RKO (cell line): ENCODE results near the gene SEC22B.
A peak's percentile ranks its signal among the peaks of the same experiment; 100 is the strongest.
"Not testable (repeated sequence)": the region's sequence is repeated elsewhere in the genome, so short reads cannot be mapped to it uniquely, and the experiment has no call there.

Source experiments
- DNase-seq: peaks from one replicate; pipeline ENCODE4 v3.0.0-alpha.2; 2016; ENCODE audit warnings: low spot score

The SEC22B gene

DNA sequence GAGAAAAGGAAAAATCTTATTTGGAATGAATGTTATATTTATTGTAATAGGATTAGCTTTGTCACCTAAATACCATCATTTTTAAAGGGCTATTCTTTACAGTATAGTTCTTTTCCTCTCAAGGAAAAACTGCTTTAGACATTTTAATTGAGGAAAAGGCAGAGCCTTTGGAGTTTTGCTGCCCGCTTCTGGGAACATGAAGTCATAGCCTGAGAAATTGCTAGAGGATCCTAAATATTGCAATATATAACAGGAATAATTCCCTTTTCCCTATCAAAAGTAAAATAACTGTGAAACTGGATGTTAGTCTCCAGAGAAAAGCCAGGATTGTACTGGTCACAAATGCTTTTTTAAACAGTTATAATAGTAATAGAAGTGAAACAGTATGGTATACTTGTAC lies 30.5 kb downstream of the SEC22B start:
- DNase-seq: peak; percentile 12

DNA sequence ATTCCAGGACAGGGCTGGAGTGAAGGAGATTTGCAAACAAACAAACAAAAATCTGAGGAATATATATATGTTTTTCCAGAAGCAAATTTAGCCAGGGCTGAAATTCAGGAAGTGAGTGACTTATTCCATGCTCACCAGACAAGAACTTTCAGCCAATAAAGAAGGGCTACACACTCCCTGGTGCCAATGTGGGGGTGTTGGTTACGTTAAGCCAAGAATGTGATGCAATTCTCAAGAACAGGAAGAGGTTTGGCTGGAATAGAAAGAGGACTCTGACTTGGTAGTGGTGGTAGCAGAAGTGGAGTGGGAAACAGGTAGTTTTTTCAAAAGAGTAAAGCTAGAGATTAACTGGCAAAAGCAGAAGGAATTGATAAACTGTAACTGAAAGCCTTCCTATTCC lies 31.7 kb downstream of the SEC22B start:
- not testable (repeated sequence) for DNase-seq

DNA sequence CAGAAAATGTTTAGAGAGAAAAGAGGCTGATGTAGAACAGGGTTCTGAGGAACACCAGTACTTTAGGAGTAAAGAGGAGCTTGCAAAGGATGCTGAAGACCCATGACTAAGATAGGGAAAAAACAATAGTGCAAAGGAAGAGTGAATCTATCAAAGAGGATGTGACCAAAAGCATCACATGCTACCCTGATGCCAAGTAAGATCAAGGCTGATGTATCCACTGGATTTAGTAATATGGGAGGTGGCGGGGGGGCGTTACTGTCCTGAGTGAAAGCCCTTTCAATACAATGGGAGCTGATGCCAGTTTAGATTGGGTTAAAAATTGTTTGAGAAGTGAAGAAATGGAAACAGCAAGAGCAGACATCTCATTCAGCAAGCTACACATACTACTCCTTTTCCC lies 32.2 kb downstream of the SEC22B start:
- DNase-seq: not testable (repeated sequence)

DNA sequence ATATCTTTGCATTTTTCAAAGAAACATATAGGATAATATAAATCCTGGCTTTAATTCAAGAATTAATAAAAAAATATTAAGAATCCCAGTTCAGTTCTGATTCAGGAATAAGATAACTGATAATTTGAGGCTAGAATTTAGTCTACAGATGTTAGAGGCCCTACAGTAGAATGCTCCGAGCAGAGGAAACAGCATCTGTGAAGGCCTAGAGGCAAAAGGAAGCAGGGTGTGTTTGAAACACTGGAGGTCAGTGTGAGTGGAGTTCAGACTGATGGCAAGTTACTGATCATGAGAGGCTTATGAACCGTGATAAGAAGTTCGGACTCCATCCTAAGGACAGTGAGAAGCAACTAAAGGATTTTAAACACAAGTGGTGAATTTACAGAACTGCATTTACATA lies 33.0 kb downstream of the SEC22B start:
- not testable (repeated sequence) for DNase-seq

DNA sequence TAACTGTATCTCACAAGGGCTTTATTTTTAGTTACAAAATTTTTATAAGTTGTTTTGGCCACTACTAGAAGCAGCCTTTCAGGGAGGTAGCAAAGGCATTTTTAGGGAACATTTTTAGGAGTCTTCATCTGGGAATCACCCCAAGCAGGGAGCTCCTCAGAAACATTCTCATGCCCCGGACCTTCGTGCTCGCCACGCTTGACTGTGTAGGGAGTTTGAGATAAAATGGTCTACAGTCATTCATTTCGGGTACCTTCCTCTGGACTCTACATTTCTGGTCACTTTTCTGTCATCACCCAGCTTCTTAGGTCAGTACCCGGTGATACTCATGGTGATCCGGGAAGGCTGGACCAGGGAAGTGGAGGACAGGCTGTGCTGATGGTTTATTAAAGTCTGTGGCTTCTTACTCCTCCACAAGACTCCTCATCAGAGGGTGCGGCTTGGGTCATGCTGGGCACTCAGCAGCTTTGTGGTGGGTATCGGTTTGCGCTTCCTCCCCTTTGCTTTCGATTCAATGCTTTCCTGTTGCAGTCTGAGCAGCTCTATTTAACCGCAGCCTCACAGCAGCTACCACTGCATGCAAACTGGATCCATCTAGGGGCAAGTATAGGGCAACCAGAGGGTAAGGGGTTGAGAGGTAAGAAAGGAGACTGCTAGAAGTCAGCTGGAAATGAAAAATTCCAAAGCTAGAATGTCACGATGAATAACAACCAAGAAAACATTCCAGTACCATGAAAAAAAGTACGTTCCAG lies 33.6 kb downstream of the SEC22B start:
- not testable (repeated sequence) for DNase-seq

DNA sequence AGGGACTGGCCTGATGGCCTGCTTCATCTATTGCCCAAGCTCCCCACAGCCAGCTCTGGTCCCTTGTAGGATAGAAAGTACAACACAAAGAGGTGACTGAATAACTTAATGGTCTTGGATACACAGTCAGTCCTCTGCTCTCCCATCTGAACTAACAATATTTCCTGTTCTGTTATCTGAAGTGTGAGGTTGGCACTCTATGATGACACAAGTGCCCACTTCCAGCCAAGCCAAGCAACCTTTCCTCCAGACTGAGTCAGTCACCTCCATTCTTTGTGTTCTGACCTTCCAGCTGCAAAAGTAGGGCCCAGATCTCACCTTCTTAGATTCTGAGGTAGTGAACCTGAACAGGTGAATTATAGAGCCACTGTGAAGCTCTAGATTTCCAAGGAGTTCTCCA lies 34.5 kb downstream of the SEC22B start:
- not testable (repeated sequence) for DNase-seq

DNA sequence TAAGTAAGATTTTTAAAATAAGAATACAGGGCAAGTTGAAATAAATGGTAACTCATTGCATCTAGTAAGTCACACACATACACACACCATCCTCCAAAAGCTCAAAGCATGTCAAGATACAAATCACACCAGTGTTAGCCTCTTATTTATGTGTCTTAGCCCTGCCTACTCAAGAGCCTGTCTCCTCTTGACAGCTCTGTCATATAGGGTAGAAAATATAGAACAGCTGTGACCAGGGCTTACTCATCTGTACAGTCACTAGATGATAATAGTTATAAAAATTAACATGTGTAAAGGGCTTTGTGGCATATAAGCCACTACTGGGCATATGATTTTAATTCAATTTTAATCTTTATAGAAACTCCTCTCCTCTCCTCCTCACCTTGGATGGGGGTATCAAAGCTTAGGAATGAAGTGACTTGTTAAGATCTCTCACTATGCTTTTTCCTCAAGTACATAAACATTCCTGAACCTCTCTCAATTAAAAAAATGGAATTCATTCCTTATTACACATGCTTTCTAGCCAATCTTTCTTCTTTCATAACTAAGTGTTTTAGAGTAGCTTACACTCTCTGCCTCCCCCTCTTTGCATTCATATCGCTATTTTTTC lies 35.6 kb downstream of the SEC22B start:
- DNase-seq: not testable (repeated sequence)

DNA sequence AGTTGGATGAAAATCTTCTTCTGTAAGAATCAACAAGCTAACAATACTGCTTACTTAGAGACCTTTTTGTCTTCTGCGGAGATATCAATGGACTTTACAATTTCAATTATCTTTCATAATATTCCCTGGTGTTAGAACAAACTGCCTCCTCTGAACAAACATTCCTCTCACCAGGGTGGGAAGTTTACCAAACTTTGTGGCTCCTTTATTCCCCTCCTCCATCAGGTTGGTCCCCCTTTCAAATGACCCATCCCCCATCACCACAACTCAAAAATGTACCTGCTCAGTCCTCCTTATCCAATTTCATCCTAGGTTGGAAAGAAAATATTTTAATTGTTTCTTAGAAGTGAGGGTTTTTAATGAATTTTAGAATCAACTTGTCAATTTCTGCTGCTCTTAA lies 40.2 kb downstream of the SEC22B start:
- DNase-seq: not testable (repeated sequence)

DNA sequence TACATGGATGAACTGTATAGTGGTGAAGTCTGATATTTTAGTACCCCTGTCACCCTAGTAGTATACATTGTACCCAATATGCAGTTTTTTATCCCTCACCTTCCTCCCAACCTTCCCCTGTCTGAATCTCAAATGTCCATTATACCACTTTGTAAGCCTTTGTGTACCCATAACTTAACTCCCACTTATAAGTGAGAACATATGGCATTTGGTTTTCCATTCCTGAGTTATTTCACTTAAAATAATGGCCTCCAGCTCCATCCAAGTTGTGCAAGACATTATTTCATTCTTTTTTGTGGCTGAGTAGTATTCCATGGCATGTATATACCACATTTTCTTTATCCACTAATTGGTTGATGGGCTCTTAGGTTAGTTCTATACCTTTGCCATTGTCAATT lies 42.4 kb downstream of the SEC22B start:
- not testable (repeated sequence) for DNase-seq

DNA sequence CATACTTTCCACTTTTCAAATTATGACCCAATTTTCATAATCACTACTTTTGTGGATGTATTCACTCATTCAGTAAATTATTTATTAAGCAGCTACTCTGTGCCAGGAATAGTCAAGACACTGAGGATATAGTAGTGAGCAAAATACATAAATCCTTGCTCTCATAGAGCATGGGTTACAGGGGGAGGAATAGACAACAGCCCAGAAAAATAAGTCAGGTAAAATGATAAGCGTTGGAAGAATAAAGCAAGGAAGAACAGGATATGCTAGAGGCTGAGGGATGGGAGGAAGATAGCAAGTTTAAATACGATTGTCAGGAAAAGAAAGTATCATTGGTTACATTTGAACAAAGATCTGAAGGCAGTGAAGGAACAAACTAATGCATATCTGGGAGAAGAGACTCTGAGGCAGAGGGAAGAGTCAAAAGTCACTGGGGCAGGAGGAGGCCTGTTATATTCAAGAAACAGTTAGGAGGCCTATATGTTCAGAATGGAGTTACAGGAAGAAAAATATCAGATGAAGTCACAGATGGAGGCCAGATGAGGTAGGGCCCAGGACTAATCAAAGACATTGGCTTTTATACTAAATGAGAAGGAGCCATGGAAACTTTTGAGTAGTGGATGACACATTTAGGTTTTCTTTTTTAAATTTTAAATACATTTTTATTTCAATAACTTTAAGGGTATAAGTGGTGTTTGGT lies 42.9 kb downstream of the SEC22B start:
- no peak for DNase-seq

DNA sequence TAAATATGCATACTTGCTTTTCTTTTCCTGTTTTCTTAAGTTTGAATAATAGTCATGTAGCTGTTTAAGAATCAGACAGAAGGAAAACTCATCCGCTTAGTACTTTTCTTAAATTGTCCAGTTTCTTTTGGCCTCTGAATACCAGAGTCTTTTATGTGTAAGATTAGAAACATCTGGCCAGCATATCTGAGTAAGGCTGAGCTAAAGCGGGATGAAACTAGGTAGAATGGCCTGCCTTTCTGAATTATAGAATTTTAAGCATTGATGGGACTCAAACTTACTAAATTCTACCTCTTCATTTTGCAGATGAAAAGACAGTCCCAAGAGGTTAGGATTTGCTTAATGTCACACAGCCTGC lies 43.9 kb downstream of the SEC22B start:
- not testable (repeated sequence) for DNase-seq

DNA sequence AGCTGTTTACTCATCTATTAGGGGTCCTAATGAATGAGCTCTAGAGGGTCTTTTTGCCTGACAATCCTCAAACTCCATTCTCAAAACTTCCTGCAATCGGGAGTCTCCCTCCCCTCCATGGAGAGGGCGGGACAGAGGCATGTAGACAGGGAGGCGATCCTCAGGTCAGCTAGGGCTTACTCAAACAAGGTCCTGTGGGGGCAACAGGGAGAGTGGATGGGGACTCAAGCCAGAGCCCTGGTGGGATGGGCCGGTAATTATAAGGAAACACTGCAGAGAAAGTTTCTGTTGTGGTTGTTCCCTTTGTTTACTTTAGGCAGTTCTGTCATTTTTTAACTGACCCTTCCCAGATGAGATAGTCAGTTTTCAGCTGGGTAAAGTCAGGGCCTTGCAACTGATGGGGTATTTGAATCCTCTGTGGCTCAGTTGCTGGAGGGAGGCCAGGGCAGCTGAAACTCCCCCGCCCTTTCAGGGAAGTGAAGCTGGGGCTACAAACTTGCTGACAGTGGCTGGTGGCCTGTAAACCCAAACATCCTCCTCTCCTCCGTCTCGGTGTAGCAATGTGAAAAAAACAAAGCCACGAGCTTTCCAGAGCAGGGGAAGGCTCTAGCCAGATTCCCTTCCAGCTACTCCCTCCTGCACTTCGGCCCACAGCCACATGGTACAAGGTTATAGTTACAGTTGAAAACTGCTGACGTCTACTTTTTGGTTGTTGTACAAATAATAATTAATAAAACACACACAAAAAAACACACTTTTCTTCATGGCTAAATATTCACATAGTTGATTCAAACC lies 44.5 kb downstream of the SEC22B start:
- not testable (repeated sequence) for DNase-seq

DNA sequence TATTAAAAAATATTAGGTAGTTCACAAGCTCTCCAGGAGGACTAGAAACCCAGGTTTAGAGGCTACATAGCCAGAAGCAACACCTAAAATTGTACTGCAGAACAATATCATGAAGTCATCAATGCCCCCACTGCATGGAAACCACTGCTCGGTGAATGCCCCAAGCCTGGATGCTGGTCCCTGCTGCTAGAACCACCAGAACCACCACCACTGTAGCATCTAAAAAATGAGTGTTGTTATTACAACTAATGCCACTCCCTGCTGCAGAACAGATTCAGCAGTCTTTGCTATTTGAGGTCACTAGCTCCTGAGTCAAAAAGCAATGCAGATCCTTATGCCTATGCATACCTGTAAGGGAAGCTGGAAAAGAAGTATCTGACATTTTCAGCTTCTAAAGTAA lies 48.4 kb downstream of the SEC22B start:
- DNase-seq: not testable (repeated sequence)

DNA sequence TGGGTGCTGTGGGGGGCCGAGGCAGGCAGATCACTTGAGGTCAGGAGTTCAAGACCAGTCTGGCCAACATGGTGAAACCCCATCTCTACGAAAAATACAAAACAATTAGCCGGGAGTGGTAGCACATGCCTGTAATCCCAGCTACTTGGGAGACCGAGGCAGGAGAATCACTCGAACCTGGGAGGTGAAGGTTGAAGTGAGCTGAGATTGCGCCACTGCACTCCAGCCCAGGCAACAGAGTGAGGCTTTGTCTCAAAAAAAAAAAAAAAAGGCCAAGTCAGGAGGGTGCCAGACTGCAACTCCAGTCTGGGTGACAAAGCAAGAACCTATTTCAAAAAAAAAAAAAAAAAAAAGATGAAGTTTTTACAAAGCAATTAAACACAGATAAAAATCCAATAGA lies 50.1 kb downstream of the SEC22B start:
- not testable (repeated sequence) for DNase-seq

DNA sequence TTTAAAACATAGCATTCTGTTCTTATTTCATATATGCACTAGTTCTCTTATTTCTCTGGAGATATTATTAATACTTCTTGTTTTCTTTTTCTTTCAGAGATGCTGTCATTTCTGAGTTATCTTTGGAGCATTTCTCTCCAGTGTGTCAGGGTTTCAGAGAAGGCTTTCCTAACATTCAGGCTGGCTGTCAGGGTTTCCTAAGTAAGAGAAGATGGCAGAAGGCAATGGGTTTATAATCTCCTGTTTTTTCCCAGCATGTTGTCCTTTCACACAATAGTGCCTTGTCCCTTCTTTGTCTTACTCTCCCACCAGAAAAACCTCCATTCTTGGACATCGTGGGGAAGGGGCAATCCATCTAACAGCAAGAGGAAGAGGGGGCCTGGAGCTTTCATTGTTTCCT lies 51.7 kb downstream of the SEC22B start:
- DNase-seq: not testable (repeated sequence)

DNA sequence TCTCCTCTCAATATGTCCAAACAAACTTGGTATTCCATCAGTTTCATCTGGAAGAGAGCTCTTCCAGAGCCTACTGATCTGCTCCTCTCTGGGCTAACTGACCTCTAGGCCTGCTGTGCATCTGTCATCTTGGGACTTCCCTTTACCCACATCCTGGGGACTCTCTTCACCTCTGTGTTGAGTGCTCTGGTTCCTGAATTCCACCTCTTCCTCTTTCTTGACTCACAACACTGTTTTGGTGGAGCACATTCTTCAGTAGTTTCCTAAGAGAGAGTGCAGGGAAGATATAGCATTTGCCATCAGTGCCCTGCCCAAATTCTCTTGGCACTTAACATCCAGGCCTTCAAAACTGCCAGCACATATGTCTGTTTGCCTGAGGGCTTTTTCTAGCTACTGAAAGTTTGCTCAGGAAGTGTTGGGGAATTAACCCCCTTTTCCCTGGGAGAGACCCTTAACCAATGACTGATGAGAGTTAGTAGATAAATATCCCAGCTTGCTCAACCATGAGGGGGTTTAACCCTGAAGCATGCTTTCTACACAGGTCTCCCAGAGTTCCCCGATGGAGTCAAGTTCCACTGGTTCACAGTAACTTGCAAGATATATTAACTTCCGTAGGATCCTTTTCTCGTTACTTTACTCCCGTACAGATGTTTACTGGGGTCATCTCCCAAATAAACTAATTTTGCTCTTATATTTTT lies 52.4 kb downstream of the SEC22B start:
- not testable (repeated sequence) for DNase-seq

DNA sequence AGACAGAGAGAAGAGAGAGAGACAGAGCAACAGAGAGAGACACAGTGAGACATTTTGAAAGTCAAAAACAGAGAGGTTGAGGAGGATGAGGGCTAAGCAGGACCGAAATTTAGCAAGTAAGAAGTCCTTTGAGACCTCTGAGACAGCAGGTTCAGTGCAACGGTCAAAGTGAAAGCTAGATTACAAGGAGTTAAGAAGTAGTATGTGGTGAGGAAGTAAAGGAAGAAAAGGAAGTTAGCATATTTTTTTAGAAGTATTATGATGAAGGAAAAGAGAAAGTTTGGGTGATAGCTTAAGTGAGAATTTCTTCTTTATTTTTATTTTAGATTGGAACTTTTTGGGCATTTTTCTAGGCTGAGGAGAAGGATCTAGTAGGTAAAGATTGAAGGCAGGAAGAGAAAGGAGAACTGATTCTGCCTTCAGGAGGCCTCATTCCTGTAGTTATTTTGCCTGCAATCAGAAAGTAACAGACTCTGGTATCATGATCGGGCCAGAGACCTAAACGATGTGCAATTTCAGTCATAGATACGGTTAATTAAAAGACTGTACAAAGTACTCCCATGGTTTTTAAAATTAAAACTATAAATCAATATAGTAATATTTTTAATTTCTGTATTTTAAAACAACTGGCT lies 53.9 kb downstream of the SEC22B start:
- DNase-seq: not testable (repeated sequence)

DNA sequence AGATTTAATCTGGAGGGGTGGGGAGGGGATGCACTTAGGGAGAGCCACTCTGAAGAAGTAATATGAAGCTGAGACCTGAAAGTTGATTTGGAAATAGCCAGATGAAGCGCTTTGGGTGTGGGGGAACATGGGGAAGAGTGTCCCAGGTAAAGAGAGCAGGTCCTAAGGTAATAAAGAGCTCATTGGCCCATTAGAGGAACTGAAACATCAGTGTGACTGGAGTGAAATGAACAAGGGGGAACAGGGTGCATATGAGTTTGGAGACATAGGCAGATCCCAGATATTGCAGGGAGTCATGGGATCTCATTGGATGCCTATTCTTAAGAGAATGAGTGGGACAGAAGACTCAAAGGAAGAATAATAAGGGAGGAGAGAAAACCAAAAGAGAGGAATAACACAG lies 54.5 kb downstream of the SEC22B start:
- not testable (repeated sequence) for DNase-seq

DNA sequence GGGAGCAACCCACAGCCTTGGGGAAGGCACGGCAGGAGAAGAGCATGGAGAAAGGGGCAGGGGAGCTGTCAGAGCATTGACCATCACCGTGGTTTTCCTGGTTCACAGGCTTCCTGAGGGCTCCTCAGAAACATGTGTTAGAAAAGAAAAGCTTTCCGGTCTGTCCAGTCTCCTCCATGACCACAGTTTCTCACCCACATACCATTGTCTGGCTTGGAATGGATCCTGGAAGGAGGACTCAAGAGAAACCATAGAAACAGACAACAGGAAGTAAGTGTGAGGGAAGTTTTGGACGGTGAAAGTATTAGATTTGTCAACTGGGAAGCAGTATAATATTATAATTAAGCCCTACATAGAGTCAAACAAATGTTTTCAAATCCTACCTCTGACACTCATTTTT lies 55.8 kb downstream of the SEC22B start:
- DNase-seq: not testable (repeated sequence)

DNA sequence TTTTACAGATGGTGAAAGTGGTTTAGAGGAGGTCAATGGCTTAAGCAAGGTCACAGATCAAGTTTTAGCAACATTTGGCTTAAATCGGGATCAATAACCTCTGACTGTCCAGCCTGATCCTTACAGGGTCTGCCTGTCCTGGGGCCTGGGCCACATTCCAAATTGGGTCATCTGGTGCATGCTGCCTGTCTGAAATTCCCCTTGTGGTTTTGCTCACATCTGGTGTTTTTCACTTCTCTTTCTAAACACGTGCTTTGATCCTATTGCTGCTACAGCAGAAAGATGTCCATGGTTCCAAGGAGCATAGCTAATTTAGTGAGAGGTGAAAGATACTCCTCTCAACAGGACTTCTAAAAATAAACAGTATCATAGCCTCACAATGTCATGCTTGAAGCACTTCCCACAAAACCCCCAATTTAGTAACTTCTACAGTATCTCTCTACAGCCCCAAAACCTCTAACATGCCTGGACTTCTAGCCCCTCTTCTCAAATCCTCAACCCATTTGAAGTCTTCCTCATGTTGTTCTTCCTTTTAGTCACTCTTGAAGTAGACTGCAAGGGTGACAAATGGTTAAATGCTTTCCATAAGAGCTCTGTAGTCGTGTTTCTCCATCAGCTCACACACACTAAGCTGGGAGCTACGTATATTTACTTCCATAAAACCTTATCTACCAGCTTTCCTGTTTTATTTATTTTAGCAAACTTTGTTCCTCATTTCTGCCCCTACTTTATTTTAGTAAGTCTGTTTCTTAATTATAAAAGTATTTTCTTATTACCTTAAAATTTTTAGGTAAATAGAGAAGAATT lies 58.7 kb downstream of the SEC22B start:
- not testable (repeated sequence) for DNase-seq
